ENCODE measurements around the gene TCHHL1. TPM values are rescaled to one million over a fixed set of nuclear protein-coding genes. Genes with fewer than 3 reads are reported as not detected.

TCHHL1 gene
- total RNA-seq, 1 experiment from 2014 or later, result not detected

- DNase-seq, result peak; percentile 57
- no peaks in the 10 kb centered on the region for H3K36me3 ChIP-seq
- H3K27me3 ChIP-seq, result peaks cover 33% of the 10 kb centered on the region
- H3K9me3 ChIP-seq, result no peaks in the 10 kb centered on the region
- no peak overlapping the region for H3K4me3 ChIP-seq
These were observed 37.8 kb downstream of the TCHHL1 start for GRCh38 chr1:152050886-152051675.

GRCh38 chr1:152049291-152050083 is 39.4 kb downstream of the TCHHL1 start:
- no peak for DNase-seq
- Histone ChIP-seq H3K27me3 (peaks cover 17% of the 10 kb centered on the region), H3K36me3 (no peaks in the 10 kb centered on the region), H3K4me3 (no peak overlapping the region), H3K9me3 (no peaks in the 10 kb centered on the region)

- DNase-seq, result peak; percentile 89
- Histone ChIP-seq H3K4me3 (no peak overlapping the region), H3K27me3 (peaks cover 9% of the 10 kb centered on the region; the same call in 1 of the 2 replicates), H3K36me3 (no peaks in the 10 kb centered on the region), H3K9me3 (no peaks in the 10 kb centered on the region)
These were observed 40.4 kb downstream of the TCHHL1 start for GRCh38 chr1:152048416-152049009.

- peak; percentile 99 for DNase-seq
- Histone ChIP-seq H3K27me3 (peaks cover 3% of the 10 kb centered on the region; the same call in 1 of the 2 replicates), H3K4me3 (peak overlapping the region; percentile 9), H3K9me3 (no peaks in the 10 kb centered on the region), H3K36me3 (no peaks in the 10 kb centered on the region)
These were observed 41.0 kb downstream of the TCHHL1 start for GRCh38 chr1:152047730-152048415.

GRCh38 chr1:152047413-152047729 is 41.5 kb downstream of the TCHHL1 start:
- no peak for DNase-seq
- Histone ChIP-seq H3K36me3 (no peaks in the 10 kb centered on the region), H3K4me3 (peak overlapping the region; percentile 9), H3K9me3 (no peaks in the 10 kb centered on the region), H3K27me3 (no peaks in the 10 kb centered on the region)

- Histone ChIP-seq H3K4me3 (no peak overlapping the region), H3K36me3 (no peaks in the 10 kb centered on the region), H3K27me3 (peaks cover 2% of the 10 kb centered on the region; the same call in 1 of the 2 replicates), H3K9me3 (no peaks in the 10 kb centered on the region)
- DNase-seq, result no peak
These were observed 44.5 kb downstream of the TCHHL1 start for GRCh38 chr1:152044386-152044785.

- Histone ChIP-seq H3K27me3 (peaks cover 2% of the 10 kb centered on the region; the same call in 1 of the 2 replicates), H3K9me3 (no peaks in the 10 kb centered on the region), H3K4me3 (no peak overlapping the region), H3K36me3 (no peaks in the 10 kb centered on the region)
- no peak for DNase-seq
These were observed 45.0 kb downstream of the TCHHL1 start for GRCh38 chr1:152043870-152044269.

GRCh38 chr1:152042030-152042429 is 46.8 kb downstream of the TCHHL1 start:
- Histone ChIP-seq H3K27me3 (peaks cover 2% of the 10 kb centered on the region; the same call in 1 of the 2 replicates), H3K36me3 (no peaks in the 10 kb centered on the region), H3K9me3 (no peaks in the 10 kb centered on the region), H3K4me3 (no peak overlapping the region)
- no peak for DNase-seq

- peaks cover 6% of the 10 kb centered on the region for H3K36me3 ChIP-seq
- DNase-seq, result no peak
- H3K4me3 ChIP-seq, result no peak overlapping the region
- no peaks in the 10 kb centered on the region for H3K9me3 ChIP-seq
- H3K27me3 ChIP-seq, result peaks cover 2% of the 10 kb centered on the region; the same call in 1 of the 2 replicates
These were observed 49.0 kb downstream of the TCHHL1 start for GRCh38 chr1:152039886-152040285.

GRCh38 chr1:152039461-152039860 is 49.4 kb downstream of the TCHHL1 start:
- Histone ChIP-seq H3K9me3 (no peaks in the 10 kb centered on the region), H3K27me3 (peaks cover 2% of the 10 kb centered on the region; the same call in 1 of the 2 replicates), H3K36me3 (peaks cover 9% of the 10 kb centered on the region), H3K4me3 (no peak overlapping the region)
- no peak for DNase-seq

GRCh38 chr1:152038871-152039270 is 50.0 kb downstream of the TCHHL1 start:
- no peak for DNase-seq
- Histone ChIP-seq H3K27me3 (peaks cover 2% of the 10 kb centered on the region; the same call in 1 of the 2 replicates), H3K9me3 (no peaks in the 10 kb centered on the region), H3K4me3 (no peak overlapping the region), H3K36me3 (peaks cover 14% of the 10 kb centered on the region)

- DNase-seq, result peak; percentile 97
- peaks cover 38% of the 10 kb centered on the region for H3K36me3 ChIP-seq
- peaks cover 2% of the 10 kb centered on the region; the same call in 1 of the 2 replicates for H3K27me3 ChIP-seq
- no peaks in the 10 kb centered on the region for H3K9me3 ChIP-seq
- H3K4me3 ChIP-seq, result peak within 1 kb of the TSS; percentile 69
These were observed 52.3 kb downstream of the TCHHL1 start, which contains the start of gene S100A11 for GRCh38 chr1:152036267-152037216. S100A11 (minus strand) TSS chr1:152037004; CDS start chr1:152036915, 89 bp downstream.

- DNase-seq, result no peak
- Histone ChIP-seq H3K4me3 (peak overlapping the region; percentile 69), H3K9me3 (no peaks in the 10 kb centered on the region), H3K27me3 (0 out of 2 replicates have a peak, but pooled peaks cover 2% of the 10 kb centered on the region), H3K36me3 (peaks cover 46% of the 10 kb centered on the region)
These were observed 53.2 kb downstream of the TCHHL1 start for GRCh38 chr1:152035539-152036266.

GRCh38 chr1:152034654-152035538 is 54.0 kb downstream of the TCHHL1 start:
- Histone ChIP-seq H3K9me3 (no peaks in the 10 kb centered on the region), H3K4me3 (peak overlapping the region; percentile 69), H3K27me3 (0 out of 2 replicates have a peak, but pooled peaks cover under 1% of the 10 kb centered on the region), H3K36me3 (peaks cover 48% of the 10 kb centered on the region)
- DNase-seq, result peak; percentile 61

Data from MG63 (cell line).